HUES6 (cell line): ENCODE data around the gene ASPDH.
"Not testable (repeated sequence)": the region's sequence is repeated elsewhere in the genome, so short reads cannot be mapped to it uniquely, and the experiment has no call there.

Experiments used
- H3K27ac ChIP-seq: 2 replicates; pipeline ENCODE4 v1.7.0; 2013; ENCODE audit warnings: low read depth, mild to moderate bottlenecking, low read length, inconsistent platforms
- H3K27me3 ChIP-seq: 2 replicates; pipeline ENCODE4 v1.6.1; 2013; ENCODE audit warnings: low read length; ENCODE audit not compliant: control insufficient read depth, insufficient read depth
- H3K36me3 ChIP-seq: 2 replicates; pipeline ENCODE4 v1.6.1; 2013; ENCODE audit warnings: low read length; ENCODE audit not compliant: control insufficient read depth, insufficient read depth
- H3K4me1 ChIP-seq: 2 replicates; pipeline ENCODE4 v1.6.1; 2013; ENCODE audit warnings: low read length; ENCODE audit not compliant: control insufficient read depth, insufficient read depth
- H3K4me3 ChIP-seq: 2 replicates; pipeline ENCODE4 v1.5.1; 2013; ENCODE audit warnings: low read depth, low read length
- H3K9ac ChIP-seq: one replicate; pipeline ENCODE4 v1.6.1; 2013; ENCODE audit warnings: mild to moderate bottlenecking, low read length
- H3K9me3 ChIP-seq: 2 replicates; pipeline ENCODE4 v1.6.1; 2013; ENCODE audit warnings: low read depth, low read length; ENCODE audit not compliant: control insufficient read depth, insufficient read depth

ASPDH gene

DNA sequence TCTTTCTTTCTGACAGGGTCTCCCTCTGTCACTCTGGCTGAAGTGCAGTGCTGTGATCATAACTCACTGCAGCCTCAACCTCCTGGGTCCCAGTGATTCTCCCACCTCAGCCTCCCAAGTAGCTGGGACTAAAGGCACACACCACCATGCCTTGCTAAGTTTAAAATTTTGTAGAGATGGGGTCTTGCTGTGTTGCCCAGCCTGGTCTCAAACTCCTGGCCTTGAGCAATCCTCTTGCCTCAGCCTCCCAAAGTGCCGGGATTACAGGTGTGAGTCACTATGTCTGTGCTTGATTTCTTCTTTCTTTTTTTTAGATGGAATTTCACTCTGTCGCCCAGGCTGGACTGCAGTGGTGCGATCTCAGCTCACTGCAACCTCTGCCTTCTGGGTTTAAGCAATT lies 14.3 kb upstream of the ASPDH start:
- H3K27ac ChIP-seq, H3K9ac ChIP-seq, H3K4me3 ChIP-seq, H3K4me1 ChIP-seq, H3K9me3 ChIP-seq, H3K36me3 ChIP-seq, H3K27me3 ChIP-seq: not testable (repeated sequence)

DNA sequence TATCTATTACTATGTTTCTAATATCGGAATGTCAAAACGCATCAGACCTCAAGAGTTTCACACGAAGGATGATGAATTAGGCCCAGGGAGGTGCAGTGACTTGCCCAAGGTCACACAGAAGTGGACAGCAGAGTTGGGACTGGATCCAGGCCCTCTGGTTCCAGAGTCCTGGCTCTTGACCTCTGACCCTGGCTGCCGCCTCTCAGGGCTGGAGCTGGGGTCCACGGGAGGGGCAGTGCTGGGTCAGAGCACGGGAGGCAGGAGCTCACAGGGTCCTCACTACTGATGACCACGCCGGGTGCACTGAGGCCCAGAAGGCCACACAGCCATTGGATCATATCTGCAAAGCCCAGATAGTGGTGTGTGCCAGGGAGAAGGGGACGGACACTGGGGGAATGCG lies 9.2 kb upstream of the ASPDH start:
- no peaks in the 10 kb centered on the region for H3K36me3 ChIP-seq
- no peak overlapping the region for H3K27ac ChIP-seq
- no peak overlapping the region for H3K4me3 ChIP-seq
- no peaks in the 10 kb centered on the region for H3K4me1 ChIP-seq
- H3K9ac ChIP-seq = no peak overlapping the region
- H3K27me3 ChIP-seq = no peaks in the 10 kb centered on the region
- H3K9me3 ChIP-seq = no peaks in the 10 kb centered on the region

DNA sequence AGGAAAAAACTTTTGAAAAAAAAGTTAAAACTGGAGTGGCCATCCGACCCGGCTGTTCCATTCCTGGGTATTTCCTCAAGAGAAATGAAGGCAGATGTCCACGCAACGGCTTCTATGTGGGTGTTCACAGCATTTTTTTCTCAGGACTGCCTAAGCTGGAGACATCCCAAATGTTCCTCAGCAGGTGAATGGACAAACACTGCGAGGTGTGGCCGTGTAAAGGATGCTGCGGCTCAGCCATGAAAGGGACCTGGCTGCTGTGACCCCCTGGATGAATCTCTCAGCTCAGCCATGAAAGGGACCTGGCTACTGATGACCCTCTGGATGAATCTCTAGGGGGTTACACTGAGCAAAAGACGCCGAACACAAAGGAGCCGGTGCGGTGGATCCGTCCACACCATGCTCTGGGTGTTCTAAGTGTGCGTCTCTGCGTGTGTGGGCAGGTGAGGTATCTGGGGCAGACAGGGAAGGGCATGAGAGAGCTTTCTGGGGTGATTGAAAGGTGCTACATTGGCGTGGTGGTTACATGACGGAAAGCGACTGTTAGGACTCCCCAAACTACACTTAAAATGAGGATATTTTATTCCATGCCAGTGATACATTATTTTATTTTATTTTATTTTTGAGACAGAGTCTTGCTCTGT lies 7.2 kb upstream of the ASPDH start:
- Histone ChIP-seq H3K9me3 (no peaks in the 10 kb centered on the region), H3K27ac (no peak overlapping the region), H3K36me3 (no peaks in the 10 kb centered on the region), H3K4me1 (no peaks in the 10 kb centered on the region), H3K4me3 (no peak overlapping the region), H3K27me3 (peaks cover 3% of the 10 kb centered on the region; the same call in 1 of the 2 replicates), H3K9ac (no peak overlapping the region)

- Histone ChIP-seq H3K9ac (no peak overlapping the region), H3K4me3 (no peak overlapping the region), H3K27me3 (peaks cover 7% of the 10 kb centered on the region), H3K27ac (no peak overlapping the region), H3K9me3 (no peaks in the 10 kb centered on the region), H3K4me1 (peaks cover 4% of the 10 kb centered on the region; the same call in 1 of the 2 replicates), H3K36me3 (no peaks in the 10 kb centered on the region)
Observed at GRCh38 chr19:50519006-50519575, 5.4 kb upstream of the ASPDH start.

- peaks cover 7% of the 10 kb centered on the region; the same call in 1 of the 2 replicates for H3K4me1 ChIP-seq
- H3K27me3 ChIP-seq = peaks cover 8% of the 10 kb centered on the region
- H3K4me3 ChIP-seq = no peak overlapping the region
- H3K36me3 ChIP-seq = no peaks in the 10 kb centered on the region
- H3K9me3 ChIP-seq = no peaks in the 10 kb centered on the region
- H3K9ac ChIP-seq = no peak overlapping the region
- H3K27ac ChIP-seq = no peak overlapping the region
Observed at GRCh38 chr19:50518091-50519005, 4.6 kb upstream of the ASPDH start.

DNA sequence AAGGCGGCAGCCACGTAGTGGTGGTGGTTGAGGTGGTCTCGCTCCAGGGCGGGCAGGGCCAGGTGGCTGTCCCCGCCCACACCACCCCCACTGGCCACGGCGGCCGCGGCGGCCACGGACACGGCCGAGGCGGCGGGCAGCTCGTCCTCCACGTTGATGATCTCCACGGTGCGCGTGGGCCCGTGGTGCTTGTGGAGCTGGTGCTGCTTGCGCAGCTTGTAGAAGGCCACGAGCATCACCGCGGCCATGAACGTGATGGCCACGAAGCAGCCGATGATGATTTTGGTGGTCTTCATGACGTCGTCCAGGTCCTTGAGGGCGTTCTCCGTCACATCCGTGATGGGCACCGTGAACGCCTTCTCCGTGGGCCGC lies 4.0 kb upstream of the ASPDH start:
- Histone ChIP-seq H3K9me3 (no peaks in the 10 kb centered on the region), H3K4me1 (peaks cover 7% of the 10 kb centered on the region; the same call in 1 of the 2 replicates), H3K27me3 (peaks cover 8% of the 10 kb centered on the region), H3K4me3 (no peak overlapping the region), H3K9ac (no peak overlapping the region), H3K27ac (no peak overlapping the region), H3K36me3 (no peaks in the 10 kb centered on the region)

DNA sequence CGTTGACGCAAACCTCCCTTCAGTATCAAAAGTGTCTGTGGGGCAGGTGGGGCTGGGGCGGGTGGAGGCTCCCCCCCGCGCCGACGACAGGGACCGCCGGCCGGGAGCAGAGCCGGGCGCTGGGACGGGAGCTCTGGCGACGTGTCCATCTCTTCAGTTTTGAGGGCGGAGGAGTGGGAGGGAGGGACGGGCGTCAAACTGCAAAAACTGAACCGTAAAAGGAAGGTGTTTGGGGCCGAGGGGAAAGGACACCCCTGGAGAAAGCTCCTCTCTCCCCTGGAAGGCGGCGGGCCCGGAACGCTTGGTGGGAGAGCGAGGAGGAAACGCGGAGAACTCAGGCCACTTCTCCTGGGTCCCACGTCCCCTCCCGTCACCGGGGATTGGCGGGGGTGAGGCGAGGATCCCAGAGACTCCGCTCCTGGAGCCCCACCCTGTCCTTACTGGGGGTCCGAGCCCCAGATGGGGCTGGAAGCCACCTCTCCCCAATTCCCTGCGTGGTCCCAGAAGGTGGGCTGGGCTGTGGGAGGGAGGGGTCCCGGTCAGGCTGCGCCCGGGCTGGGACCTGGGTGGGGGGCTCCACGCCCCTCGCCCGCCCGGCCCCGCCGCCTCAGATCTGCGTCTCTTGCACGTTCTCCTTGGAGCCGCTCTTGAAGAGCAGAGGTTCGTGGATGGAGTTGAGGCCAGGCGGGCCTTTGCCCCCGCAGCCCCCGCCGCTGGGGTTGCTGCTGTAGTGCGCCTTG lies 3.4 kb upstream of the ASPDH start:
- no peak overlapping the region for H3K4me3 ChIP-seq

DNA sequence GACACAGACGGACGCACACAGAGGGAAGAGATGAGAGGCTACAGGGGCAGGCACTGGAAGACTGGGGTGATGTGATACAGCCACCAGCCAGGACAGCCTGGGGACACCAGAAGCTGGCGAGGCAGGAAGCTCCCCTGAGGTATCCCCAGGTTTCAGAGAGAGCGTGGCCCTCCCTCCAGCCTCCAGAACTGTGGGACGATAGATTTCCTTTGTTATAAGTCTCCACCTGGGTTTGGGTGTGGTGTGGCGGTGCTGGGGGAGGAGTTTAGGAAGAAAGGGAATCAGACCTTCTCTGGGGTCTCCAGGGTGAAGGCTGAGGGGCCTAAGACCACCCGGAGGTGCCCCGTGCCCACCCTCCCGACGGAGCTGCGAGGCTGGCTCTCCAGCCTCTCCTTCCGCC lies 2.7 kb upstream of the ASPDH start:
- Histone ChIP-seq H3K4me1 (peaks cover 7% of the 10 kb centered on the region; the same call in 1 of the 2 replicates), H3K9ac (no peak overlapping the region), H3K27me3 (peaks cover 8% of the 10 kb centered on the region), H3K36me3 (no peaks in the 10 kb centered on the region), H3K4me3 (no peak overlapping the region), H3K27ac (no peak overlapping the region), H3K9me3 (no peaks in the 10 kb centered on the region)

More for the DNA sequence above, 3.4 kb upstream of the ASPDH start:
- H3K4me1 ChIP-seq = peaks cover 7% of the 10 kb centered on the region; the same call in 1 of the 2 replicates
- no peaks in the 10 kb centered on the region for H3K36me3 ChIP-seq
- no peak overlapping the region for H3K27ac ChIP-seq
- H3K9me3 ChIP-seq = no peaks in the 10 kb centered on the region
- H3K9ac ChIP-seq = no peak overlapping the region
- peaks cover 8% of the 10 kb centered on the region for H3K27me3 ChIP-seq

DNA sequence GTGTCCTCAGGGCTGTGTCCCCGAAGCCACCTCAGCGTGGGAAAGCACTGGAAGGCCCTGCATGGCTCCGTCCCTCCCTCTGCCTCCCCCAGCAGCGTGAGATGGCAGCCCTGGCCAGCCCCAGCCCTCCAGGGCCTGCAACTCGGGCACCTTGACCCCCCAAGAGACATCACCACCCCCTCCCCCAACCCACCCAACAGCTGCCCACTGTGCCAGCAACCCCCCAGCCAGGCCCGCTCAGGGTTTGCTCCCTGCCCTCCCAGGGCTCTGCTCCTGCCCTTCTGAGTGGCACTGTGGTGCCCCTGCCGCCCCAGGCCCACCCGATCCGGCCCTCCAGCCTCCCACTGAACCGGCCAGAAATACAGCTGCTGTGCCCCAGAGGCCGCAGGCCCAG lies 1.5 kb upstream of the ASPDH start:
- Histone ChIP-seq H3K9ac (no peak overlapping the region), H3K27me3 (peaks cover 8% of the 10 kb centered on the region), H3K36me3 (no peaks in the 10 kb centered on the region), H3K27ac (no peak overlapping the region), H3K9me3 (no peaks in the 10 kb centered on the region), H3K4me1 (peaks cover 8% of the 10 kb centered on the region; the same call in 1 of the 2 replicates), H3K4me3 (no peak overlapping the region)

- H3K9me3 ChIP-seq = no peaks in the 10 kb centered on the region
- peak overlapping the region; percentile 44 for H3K4me3 ChIP-seq
- no peak overlapping the region for H3K27ac ChIP-seq
- H3K4me1 ChIP-seq = peaks cover 10% of the 10 kb centered on the region; the same call in 1 of the 2 replicates
- peaks cover 8% of the 10 kb centered on the region for H3K27me3 ChIP-seq
- peak overlapping the region; percentile 7 for H3K9ac ChIP-seq
- H3K36me3 ChIP-seq = no peaks in the 10 kb centered on the region
Observed at GRCh38 chr19:50514346-50515167, 844 bp upstream of the ASPDH start.
